IMR-90 (cell line): Measurements from ENCODE around the gene CLDN18.

Experiments
- BHLHE40 ChIP-seq: fragments of 150-350 bp; IDR thresholded peaks from 2 replicates; pipeline ENCODE4 v1.6.1; 2016; ENCODE audit warnings: mild to moderate bottlenecking, low read depth, low read length
- CEBPB ChIP-seq: IDR thresholded peaks from 2 replicates; pipeline ENCODE4 v1.6.1; 2012; ENCODE audit warnings: low read depth, low read length, improper control_type of control experiment
- CHD1 ChIP-seq: IDR thresholded peaks from 2 replicates; pipeline ENCODE4 v1.6.1; 2012; ENCODE audit warnings: low read depth, low read length, improper control_type of control experiment
- MAFK ChIP-seq: IDR thresholded peaks from 2 replicates; pipeline ENCODE4 v1.6.1; 2012; ENCODE audit warnings: low read depth, low read length, improper control_type of control experiment
- NFE2L2 ChIP-seq: fragments of 150-350 bp; IDR thresholded peaks from 2 replicates; pipeline ENCODE4 v1.6.1; 2016; ENCODE audit warnings: low read depth, mild to moderate bottlenecking, low read length
- POLR2A ChIP-seq: IDR thresholded peaks from 2 replicates; pipeline ENCODE4 v1.6.1; 2012; ENCODE audit warnings: mild to moderate bottlenecking, low read depth, low read length
- RAD21 ChIP-seq: IDR thresholded peaks from 2 replicates; pipeline ENCODE4 v1.6.1; 2012; ENCODE audit warnings: low read length, improper control_type of control experiment
- RCOR1 ChIP-seq: IDR thresholded peaks from 2 replicates; pipeline ENCODE4 v1.6.1; 2012; ENCODE audit warnings: mild to moderate bottlenecking, low read length, improper control_type of control experiment; ENCODE audit not compliant: insufficient replicate concordance
- RFX5 ChIP-seq: IDR thresholded peaks from 2 replicates; pipeline ENCODE4 v1.8.0; 2012; ENCODE audit warnings: low read depth, mild to moderate bottlenecking, low read length, moderate library complexity
- SMC3 ChIP-seq: fragments of 150-350 bp; IDR thresholded peaks from 2 replicates; pipeline ENCODE4 v1.6.1; 2016; ENCODE audit warnings: low read depth, mild to moderate bottlenecking, antibody characterized with exemption, low read length, moderate library complexity
- TF ChIP-seq, protein P1 (sequence below): fragments of 150-350 bp; IDR thresholded peaks from 2 replicates; pipeline ENCODE4 v1.6.1; 2016; ENCODE audit warnings: low read depth, mild to moderate bottlenecking, low read length, moderate library complexity, borderline replicate concordance
- TF ChIP-seq, protein P2 (sequence below): conservative IDR thresholded peaks from 2 replicates; pipeline ENCODE4 v1.5.1; 2012; ENCODE audit warnings: mild to moderate bottlenecking, low read depth, low read length, improper control_type of control experiment

- TF ChIP-seq, protein P1, sequence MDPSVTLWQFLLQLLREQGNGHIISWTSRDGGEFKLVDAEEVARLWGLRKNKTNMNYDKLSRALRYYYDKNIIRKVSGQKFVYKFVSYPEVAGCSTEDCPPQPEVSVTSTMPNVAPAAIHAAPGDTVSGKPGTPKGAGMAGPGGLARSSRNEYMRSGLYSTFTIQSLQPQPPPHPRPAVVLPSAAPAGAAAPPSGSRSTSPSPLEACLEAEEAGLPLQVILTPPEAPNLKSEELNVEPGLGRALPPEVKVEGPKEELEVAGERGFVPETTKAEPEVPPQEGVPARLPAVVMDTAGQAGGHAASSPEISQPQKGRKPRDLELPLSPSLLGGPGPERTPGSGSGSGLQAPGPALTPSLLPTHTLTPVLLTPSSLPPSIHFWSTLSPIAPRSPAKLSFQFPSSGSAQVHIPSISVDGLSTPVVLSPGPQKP, result no peak
- no peak for TF ChIP-seq RCOR1
- TF ChIP-seq, protein P2, sequence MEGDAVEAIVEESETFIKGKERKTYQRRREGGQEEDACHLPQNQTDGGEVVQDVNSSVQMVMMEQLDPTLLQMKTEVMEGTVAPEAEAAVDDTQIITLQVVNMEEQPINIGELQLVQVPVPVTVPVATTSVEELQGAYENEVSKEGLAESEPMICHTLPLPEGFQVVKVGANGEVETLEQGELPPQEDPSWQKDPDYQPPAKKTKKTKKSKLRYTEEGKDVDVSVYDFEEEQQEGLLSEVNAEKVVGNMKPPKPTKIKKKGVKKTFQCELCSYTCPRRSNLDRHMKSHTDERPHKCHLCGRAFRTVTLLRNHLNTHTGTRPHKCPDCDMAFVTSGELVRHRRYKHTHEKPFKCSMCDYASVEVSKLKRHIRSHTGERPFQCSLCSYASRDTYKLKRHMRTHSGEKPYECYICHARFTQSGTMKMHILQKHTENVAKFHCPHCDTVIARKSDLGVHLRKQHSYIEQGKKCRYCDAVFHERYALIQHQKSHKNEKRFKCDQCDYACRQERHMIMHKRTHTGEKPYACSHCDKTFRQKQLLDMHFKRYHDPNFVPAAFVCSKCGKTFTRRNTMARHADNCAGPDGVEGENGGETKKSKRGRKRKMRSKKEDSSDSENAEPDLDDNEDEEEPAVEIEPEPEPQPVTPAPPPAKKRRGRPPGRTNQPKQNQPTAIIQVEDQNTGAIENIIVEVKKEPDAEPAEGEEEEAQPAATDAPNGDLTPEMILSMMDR, result no peak
- no peak for TF ChIP-seq POLR2A
- TF ChIP-seq SMC3, result no peak
- no peak for TF ChIP-seq RAD21
- no peak for TF ChIP-seq MAFK
- no peak for TF ChIP-seq NFE2L2
- TF ChIP-seq RFX5, result no peak
- no peak for TF ChIP-seq CHD1
- TF ChIP-seq BHLHE40, result no peak
- no peak for TF ChIP-seq CEBPB
Observed at GRCh38 chr3:138070006-138070405, 60.0 kb downstream of the CLDN18 start.
